HG03175 (cell line): ENCODE data around the gene COL11A2.
"Not testable (repeated sequence)": the region's sequence is repeated elsewhere in the genome, so short reads cannot be mapped to it uniquely, and the experiment has no call there.

Source experiments
- ATAC-seq: cut with Tn5 transposase; IDR thresholded peaks from one replicate; pipeline ENCODE4 v1.9.1; 2021; ENCODE audit warnings: mild to moderate bottlenecking, moderate library complexity; ENCODE audit not compliant: unreplicated experiment

COL11A2 gene

GRCh38 chr6:33160096-33160495 lies 32.2 kb downstream of the COL11A2 start:
- no peak for ATAC-seq

- ATAC-seq, result no peak
Measured at GRCh38 chr6:33156964-33157363, 35.3 kb downstream of the COL11A2 start.

GRCh38 chr6:33156561-33156960 lies 35.7 kb downstream of the COL11A2 start:
- no peak for ATAC-seq

- ATAC-seq, result no peak
Measured at GRCh38 chr6:33154349-33154748, 37.9 kb downstream of the COL11A2 start.

GRCh38 chr6:33151050-33151449 lies 41.2 kb downstream of the COL11A2 start:
- ATAC-seq, result no peak

GRCh38 chr6:33150560-33150959 lies 41.7 kb downstream of the COL11A2 start:
- not testable (repeated sequence) for ATAC-seq

GRCh38 chr6:33147807-33148666 lies 44.2 kb downstream of the COL11A2 start:
- no peak for ATAC-seq

GRCh38 chr6:33144373-33144772 lies 47.9 kb downstream of the COL11A2 start:
- ATAC-seq, result no peak

- ATAC-seq, result no peak
Measured at GRCh38 chr6:33143113-33143770, 49.0 kb downstream of the COL11A2 start.

- ATAC-seq, result no peak
Measured at GRCh38 chr6:33142501-33143070, 49.7 kb downstream of the COL11A2 start.

- no peak for ATAC-seq
Measured at GRCh38 chr6:33140556-33140955, 51.7 kb downstream of the COL11A2 start.

GRCh38 chr6:33139596-33140206 lies 52.6 kb downstream of the COL11A2 start:
- ATAC-seq, result no peak

- no peak for ATAC-seq
Measured at GRCh38 chr6:33136310-33136900, 55.9 kb downstream of the COL11A2 start.

GRCh38 chr6:33132081-33132524 lies 60.2 kb downstream of the COL11A2 start:
- no peak for ATAC-seq

- no peak for ATAC-seq
Measured at GRCh38 chr6:33128318-33128717, 63.9 kb downstream of the COL11A2 start.

- no peak for ATAC-seq
Measured at GRCh38 chr6:33126101-33126714, 66.1 kb downstream of the COL11A2 start.

GRCh38 chr6:33124947-33125346 lies 67.3 kb downstream of the COL11A2 start:
- ATAC-seq, result no peak

GRCh38 chr6:33124525-33124901 lies 67.8 kb downstream of the COL11A2 start:
- ATAC-seq, result no peak

- no peak for ATAC-seq
Measured at GRCh38 chr6:33123732-33124524, 68.3 kb downstream of the COL11A2 start.

GRCh38 chr6:33123181-33123580 lies 69.1 kb downstream of the COL11A2 start:
- no peak for ATAC-seq
